OCI-LY3 (cell line): ENCODE results near the gene ARHGAP42.
A peak's percentile ranks its signal among the peaks of the same experiment; 100 is the strongest.

Experiments used
- H2AFZ ChIP-seq: fragments of 200-600, 300-600 bp; shearing (Covaris generic); 2 replicates; pipeline ENCODE4 v1.6.0; 2014; ENCODE audit warnings: antibody characterized with exemption, low read depth, low read length
- H3K27ac ChIP-seq: fragments of 200-600, 300-600 bp; sonication (generic); 2 replicates; pipeline ENCODE4 v1.5.1; 2014; ENCODE audit warnings: mild to moderate bottlenecking, low read length, moderate library complexity, mixed read lengths
- H3K27me3 ChIP-seq: fragments of 200-600, 300-600 bp; sonication (generic); 2 replicates; pipeline ENCODE4 v1.6.1; 2014; ENCODE audit warnings: low read depth, low read length, mixed read lengths
- H3K36me3 ChIP-seq: fragments of 200-600, 300-600 bp; sonication (generic); replicated peaks from 2 replicates; pipeline ENCODE3; 2014; ENCODE audit warnings: low read depth, low read length, mixed read lengths
- H3K4me1 ChIP-seq: fragments of 300-600, 200-600 bp; sonication (generic); 2 replicates; pipeline ENCODE4 v1.6.1; 2014; ENCODE audit warnings: low read length, mixed read lengths
- H3K4me2 ChIP-seq: fragments of 200-600, 300-600 bp; sonication (generic); 2 replicates; pipeline ENCODE4 v1.6.1; 2014; ENCODE audit warnings: low read length, mixed read lengths
- H3K4me3 ChIP-seq: fragments of 300-600, 200-600 bp; sonication (generic); 2 replicates; pipeline ENCODE4 v1.5.1; 2014; ENCODE audit warnings: antibody characterized with exemption, mild to moderate bottlenecking, low read length, moderate library complexity
- H3K79me2 ChIP-seq: fragments of 300-600, 200-600 bp; shearing (Covaris generic); 2 replicates; pipeline ENCODE4 v1.6.1; 2014; ENCODE audit warnings: mild to moderate bottlenecking, low read length, mixed read lengths
- H3K9ac ChIP-seq: fragments of 300-600, 200-600 bp; shearing (Covaris generic); 2 replicates; pipeline ENCODE4 v1.6.0; 2014; ENCODE audit warnings: mild to moderate bottlenecking, low read length, moderate library complexity
- H3K9me3 ChIP-seq: fragments of 200-600, 300-600 bp; shearing (Covaris generic); 2 replicates; pipeline ENCODE4 v1.6.1; 2014; ENCODE audit warnings: low read length, mixed read lengths; ENCODE audit not compliant: insufficient read depth
- H4K20me1 ChIP-seq: fragments of 200-600, 300-600 bp; sonication (generic); 2 replicates; pipeline ENCODE4 v1.6.1; 2016; ENCODE audit warnings: low read length, mixed read lengths; ENCODE audit not compliant: insufficient read depth
- CTCF ChIP-seq: fragments of 200-600, 300-600 bp; sonication (generic); IDR thresholded peaks from 2 replicates; pipeline ENCODE4 v1.5.1; 2014; ENCODE audit warnings: antibody characterized with exemption, low read length, low read depth
- EZH2phosphoT487 ChIP-seq: fragments of 200-600 bp; shearing (Covaris generic); IDR thresholded peaks from 2 replicates; pipeline ENCODE4 v1.6.1; 2018; ENCODE audit warnings: antibody characterized with exemption, mixed run types, low read depth

The ARHGAP42 gene

GRCh38 chr11:100978442-100978841 lies 291.4 kb downstream of the ARHGAP42 start:
- Histone ChIP-seq H4K20me1 (no peaks in the 10 kb centered on the region), H3K9me3 (no peaks in the 10 kb centered on the region), H3K27ac (no peak overlapping the region), H3K9ac (no peak overlapping the region), H2AFZ (no peak overlapping the region), H3K4me3 (no peak overlapping the region), H3K4me2 (no peak overlapping the region), H3K36me3 (no peaks in the 10 kb centered on the region), H3K79me2 (no peaks in the 10 kb centered on the region), H3K4me1 (peaks cover 6% of the 10 kb centered on the region; the same call in 1 of the 2 replicates), H3K27me3 (no peaks in the 10 kb centered on the region)
- TF ChIP-seq CTCF: no peak
- TF ChIP-seq EZH2phosphoT487: no peak

GRCh38 chr11:100978939-100979338 lies 291.9 kb downstream of the ARHGAP42 start:
- Histone ChIP-seq H2AFZ (no peak overlapping the region), H3K79me2 (no peaks in the 10 kb centered on the region), H3K4me3 (no peak overlapping the region), H4K20me1 (no peaks in the 10 kb centered on the region), H3K9me3 (no peaks in the 10 kb centered on the region), H3K36me3 (no peaks in the 10 kb centered on the region), H3K27ac (no peak overlapping the region), H3K27me3 (no peaks in the 10 kb centered on the region), H3K9ac (no peak overlapping the region), H3K4me2 (no peak overlapping the region), H3K4me1 (peaks cover 6% of the 10 kb centered on the region; the same call in 1 of the 2 replicates)
- no peak for TF ChIP-seq EZH2phosphoT487
- no peak for TF ChIP-seq CTCF

- no peak overlapping the region for H3K4me3 ChIP-seq
- H3K4me2 ChIP-seq: no peak overlapping the region
- TF ChIP-seq EZH2phosphoT487 (no peak), CTCF (peak; percentile 46)
- no peak overlapping the region for H3K9ac ChIP-seq
- H3K4me1 ChIP-seq: peaks cover 16% of the 10 kb centered on the region
- H3K9me3 ChIP-seq: no peaks in the 10 kb centered on the region
- H3K27ac ChIP-seq: no peak overlapping the region
- H2AFZ ChIP-seq: no peak overlapping the region
- no peaks in the 10 kb centered on the region for H3K27me3 ChIP-seq
- H3K79me2 ChIP-seq: no peaks in the 10 kb centered on the region
- H4K20me1 ChIP-seq: no peaks in the 10 kb centered on the region
- no peaks in the 10 kb centered on the region for H3K36me3 ChIP-seq
Measured at GRCh38 chr11:100980156-100980555, 293.1 kb downstream of the ARHGAP42 start.

GRCh38 chr11:100981196-100981824 lies 294.2 kb downstream of the ARHGAP42 start:
- H3K4me3 ChIP-seq: no peak overlapping the region
- peaks cover 16% of the 10 kb centered on the region for H3K4me1 ChIP-seq
- H3K9me3 ChIP-seq: no peaks in the 10 kb centered on the region
- no peak overlapping the region for H3K27ac ChIP-seq
- H3K4me2 ChIP-seq: no peak overlapping the region
- no peaks in the 10 kb centered on the region for H4K20me1 ChIP-seq
- H2AFZ ChIP-seq: no peak overlapping the region
- no peak overlapping the region for H3K9ac ChIP-seq
- H3K36me3 ChIP-seq: no peaks in the 10 kb centered on the region
- no peaks in the 10 kb centered on the region for H3K79me2 ChIP-seq
- TF ChIP-seq CTCF: no peak
- no peak for TF ChIP-seq EZH2phosphoT487
- H3K27me3 ChIP-seq: no peaks in the 10 kb centered on the region
